WTC11 (cell line): ENCODE results near the gene ERBB4. TPM values are rescaled to one million over a fixed set of nuclear protein-coding genes. Genes with fewer than 3 reads are reported as not detected.

ENCODE experiments used
- ATAC-seq: fragments of 200-7000 bp; cut with Tn5 transposase; 2 replicates; pipeline ENCODE4 v1.10.0; 2021; ENCODE audit warnings: mild to moderate bottlenecking, moderate library complexity
- CTCF ChIA-PET: fragments of 300-600 bp; sonication (Branson Sonifier 250); formaldehyde crosslinking; loops from one replicate; lab custom pipeline; 2021; ENCODE audit warnings: antibody characterized with exemption; lab: Charles Lee
- POLR2A ChIA-PET: fragments of 350-600 bp; sonication (Branson Sonifier 250); formaldehyde crosslinking; loops from one replicate; lab custom pipeline; 2021; ENCODE audit warnings: antibody characterized with exemption; lab: Charles Lee
- DNase-seq: peaks from one replicate; pipeline ENCODE4 v3.0.0; 2021; ENCODE audit warnings: low spot score
- H3K27ac Mint-ChIP-seq: 2 replicates; pipeline ENCODE4 v1.8.0; 2021; ENCODE audit warnings: mixed read lengths
- H3K27me3 Mint-ChIP-seq: 2 replicates; pipeline ENCODE4 v1.8.0; 2021; ENCODE audit warnings: low read depth, mild to moderate bottlenecking, moderate library complexity, mixed read lengths
- H3K36me3 Mint-ChIP-seq: 2 replicates; pipeline ENCODE4 v1.8.0; 2021; ENCODE audit warnings: mixed read lengths
- H3K4me1 Mint-ChIP-seq: 2 replicates; pipeline ENCODE4 v1.8.0; 2022; ENCODE audit warnings: mixed read lengths
- H3K4me3 Mint-ChIP-seq: 2 replicates; pipeline ENCODE4 v1.8.0; 2021; ENCODE audit warnings: mild to moderate bottlenecking, moderate library complexity, mixed read lengths
- H3K9me3 Mint-ChIP-seq: 2 replicates; pipeline ENCODE4 v1.8.0; 2021; ENCODE audit warnings: mixed read lengths
- ATF1 ChIP-seq: sonication (generic); formaldehyde crosslinking; IDR thresholded peaks from 2 replicates; pipeline ENCODE4 v1.8.1; 2023; ENCODE audit warnings: mild to moderate bottlenecking, moderate library complexity, missing genetic modification reagents
- E2F5 ChIP-seq: sonication (generic); formaldehyde crosslinking; IDR thresholded peaks from 2 replicates; pipeline ENCODE4 v1.8.1; 2022; ENCODE audit warnings: mild to moderate bottlenecking, moderate library complexity, missing genetic modification reagents
- ERG ChIP-seq: fragments of 250-450 bp; sonication (Bioruptor Pico); IDR thresholded peaks from 2 replicates; pipeline ENCODE4 v1.8.0; 2021; ENCODE audit warnings: mild to moderate bottlenecking
- ESRRA ChIP-seq: sonication (generic); formaldehyde crosslinking; IDR thresholded peaks from 2 replicates; pipeline ENCODE4 v1.8.1; 2022; ENCODE audit warnings: mild to moderate bottlenecking, missing genetic modification reagents, borderline replicate concordance
- FOXP1 ChIP-seq: sonication (generic); formaldehyde crosslinking; IDR thresholded peaks from 2 replicates; pipeline ENCODE4 v1.8.0; 2022; ENCODE audit warnings: missing genetic modification reagents, mild to moderate bottlenecking, moderate library complexity, borderline replicate concordance
- GRHL2 ChIP-seq: fragments of 250-450 bp; sonication (Bioruptor Pico); IDR thresholded peaks from 2 replicates; pipeline ENCODE4 v1.8.0; 2022; ENCODE audit warnings: mild to moderate bottlenecking, moderate library complexity; ENCODE audit not compliant: insufficient replicate concordance, severe bottlenecking
- GTF2I ChIP-seq: fragments of 250-450 bp; sonication (Bioruptor Pico); conservative IDR thresholded peaks from 2 replicates; pipeline ENCODE4 v1.4.0; 2021; ENCODE audit warnings: mild to moderate bottlenecking
- JAZF1 ChIP-seq: fragments of 250-450 bp; sonication (Bioruptor Pico); IDR thresholded peaks from 2 replicates; pipeline ENCODE4 v1.9.0; 2021; ENCODE audit warnings: moderate library complexity, mild to moderate bottlenecking, inconsistent platforms
- JUN ChIP-seq: sonication (generic); formaldehyde crosslinking; IDR thresholded peaks from 2 replicates; pipeline ENCODE4 v1.8.0; 2023; ENCODE audit warnings: mild to moderate bottlenecking, missing genetic modification reagents
- MYBL2 ChIP-seq: sonication (generic); formaldehyde crosslinking; IDR thresholded peaks from 2 replicates; pipeline ENCODE4 v1.8.1; 2023; ENCODE audit warnings: mild to moderate bottlenecking, moderate library complexity, missing genetic modification reagents
- PRDM15 ChIP-seq: sonication (generic); formaldehyde crosslinking; IDR thresholded peaks from 2 replicates; pipeline ENCODE4 v1.8.0; 2022; ENCODE audit warnings: missing genetic modification reagents
- PRRX2 ChIP-seq: fragments of 250-450 bp; sonication (Bioruptor Pico); IDR thresholded peaks from 2 replicates; pipeline ENCODE4 v1.8.0; 2021; ENCODE audit warnings: mild to moderate bottlenecking
- ZBTB43 ChIP-seq: sonication (generic); formaldehyde crosslinking; IDR thresholded peaks from 2 replicates; pipeline ENCODE4 v1.8.1; 2023; ENCODE audit warnings: mild to moderate bottlenecking, missing genetic modification reagents
- ZNF263 ChIP-seq: sonication (generic); formaldehyde crosslinking; IDR thresholded peaks from 2 replicates; pipeline ENCODE4 v1.8.1; 2022; ENCODE audit warnings: low read depth, mild to moderate bottlenecking, moderate library complexity, missing genetic modification reagents
- ZNF317 ChIP-seq: sonication (generic); formaldehyde crosslinking; IDR thresholded peaks from 2 replicates; pipeline ENCODE4 v1.8.1; 2023; ENCODE audit warnings: low read depth, mild to moderate bottlenecking, moderate library complexity, missing genetic modification reagents, borderline replicate concordance
- ZNF396 ChIP-seq: fragments of 250-450 bp; sonication (Bioruptor Pico); IDR thresholded peaks from 2 replicates; pipeline ENCODE4 v1.8.0; 2021; ENCODE audit warnings: mild to moderate bottlenecking, moderate library complexity, borderline replicate concordance
- ZNF512 ChIP-seq: sonication (generic); formaldehyde crosslinking; IDR thresholded peaks from 2 replicates; pipeline ENCODE4 v1.8.1; 2022; ENCODE audit warnings: missing genetic modification reagents, borderline replicate concordance
- ZSCAN18 ChIP-seq: fragments of 250-450 bp; sonication (Bioruptor Pico); IDR thresholded peaks from 2 replicates; pipeline ENCODE4 v2.1.2; 2022; ENCODE audit warnings: mild to moderate bottlenecking, moderate library complexity
- total RNA-seq: library from RNA; stranded (reverse); gene quantifications from 3 replicates; pipeline ENCODE4 v1.2.3, GENCODE V29; 2021

ERBB4 gene
- total RNA-seq, 1 experiment from 2014 or later = 1.6 TPM

- TF ChIP-seq ZBTB43 (CRISPR knock-in tag) (no peak), PRRX2 (CRISPR knock-in tag) (no peak), ATF1 (CRISPR knock-in tag) (no peak), ESRRA (CRISPR knock-in tag) (no peak), JAZF1 (CRISPR knock-in tag) (no peak), ZNF512 (no peak), MYBL2 (no peak), ZNF263 (CRISPR knock-in tag) (no peak), ERG (no peak)
Measured at GRCh38 chr2:211451642-211452041, 1087.0 kb downstream of the ERBB4 start (continued).

- ATAC-seq (no peak), DNase-seq (no peak)
- Mint-ChIP-seq H3K4me1 (peaks cover 4% of the 10 kb centered on the region), H3K27ac (no peak overlapping the region), H3K4me3 (no peak overlapping the region), H3K9me3 (no peaks in the 10 kb centered on the region), H3K36me3 (no peaks in the 10 kb centered on the region), H3K27me3 (no peaks in the 10 kb centered on the region)
- ChIA-PET CTCF (no interaction called here), POLR2A (no interaction called here)
- TF ChIP-seq ZNF396 (CRISPR knock-in tag) (no peak), GTF2I (0 out of 2 replicates have a peak, but pooled peaks have one; percentile 5)
Measured at GRCh38 chr2:211449819-211450218, 1088.8 kb downstream of the ERBB4 start.

GRCh38 chr2:211447548-211447947, 1091.1 kb downstream of the ERBB4 start:
- no peaks in the 10 kb centered on the region for H3K4me1 Mint-ChIP-seq
- no peaks in the 10 kb centered on the region for H3K27me3 Mint-ChIP-seq
- TF ChIP-seq ERG (no peak), ZNF317 (CRISPR knock-in tag) (no peak), ZNF263 (CRISPR knock-in tag) (no peak), GRHL2 (CRISPR knock-in tag) (no peak), PRDM15 (CRISPR knock-in tag) (no peak), ZSCAN18 (CRISPR knock-in tag) (no peak), E2F5 (CRISPR knock-in tag) (no peak), JUN (CRISPR knock-in tag) (no peak), FOXP1 (CRISPR knock-in tag) (no peak)
- ATAC-seq (no peak), DNase-seq (no peak)
- no peak overlapping the region for H3K4me3 Mint-ChIP-seq
- ChIA-PET POLR2A (no interaction called here), CTCF (no interaction called here)
- H3K36me3 Mint-ChIP-seq = no peaks in the 10 kb centered on the region
- no peaks in the 10 kb centered on the region for H3K9me3 Mint-ChIP-seq
- H3K27ac Mint-ChIP-seq = no peak overlapping the region
